HepG2 (cell line): ENCODE data around the gene RNF10. TPM values are rescaled to one million over a fixed set of nuclear protein-coding genes. Genes with fewer than 3 reads are reported as not detected.

Experiments used
- HNRNPLL ChIP-seq: fragments of 200-400 bp; formaldehyde crosslinking; IDR thresholded peaks from 2 replicates; pipeline ENCODE4 v1.6.1; 2017; ENCODE audit warnings: mild to moderate bottlenecking, low read depth, low read length; ENCODE audit not compliant: poor library complexity, severe bottlenecking
- KDM6A ChIP-seq: IDR thresholded peaks from 2 replicates; pipeline ENCODE4 v1.6.1; 2016; ENCODE audit warnings: low read depth
- NR2C2 ChIP-seq: sonication (generic); formaldehyde crosslinking; IDR thresholded peaks from 2 replicates; pipeline ENCODE4 v1.4.0; 2020; ENCODE audit warnings: missing genetic modification reagents, mild to moderate bottlenecking, moderate library complexity, borderline replicate concordance
- NR2F1 ChIP-seq, 2 experiments: fragments of 450-650 bp in 1 of 2; formaldehyde crosslinking in 1 of 2; IDR thresholded peaks; 2 replicates each; pipeline versions ENCODE4 v1.5.0 to v1.6.1; 2016 to 2020; ENCODE audit warnings: mild to moderate bottlenecking in 1 of 2, missing compliant biosample characterization in 1 of 2, missing genetic modification reagents in 1 of 2, moderate library complexity in 1 of 2
- RFX1 ChIP-seq: fragments of 450-650 bp; IDR thresholded peaks from 2 replicates; pipeline ENCODE4 v1.6.1; 2017
- TAF1 ChIP-seq: sonication (generic); formaldehyde crosslinking; IDR thresholded peaks from 2 replicates; pipeline ENCODE4 v1.4.0; 2020; ENCODE audit warnings: missing genetic modification reagents
- TCF7 ChIP-seq: sonication (generic); IDR thresholded peaks from 2 replicates; pipeline ENCODE4 v1.6.1; 2016; ENCODE audit warnings: antibody characterized with exemption, low read depth
- TRIM24 ChIP-seq: sonication (generic); formaldehyde crosslinking; IDR thresholded peaks from 2 replicates; pipeline ENCODE4 v1.8.0; 2022; ENCODE audit warnings: mild to moderate bottlenecking, missing genetic modification reagents
- ZMYM4 ChIP-seq: sonication (generic); formaldehyde crosslinking; IDR thresholded peaks from 2 replicates; pipeline ENCODE4 v1.8.1; 2023; ENCODE audit warnings: mild to moderate bottlenecking, missing genetic modification reagents
- ZNF205 ChIP-seq: IDR thresholded peaks from 2 replicates; pipeline ENCODE4 v1.6.1; 2018; ENCODE audit warnings: missing biosample characterization, missing genetic modification reagents
- ZNF383 ChIP-seq: sonication (generic); formaldehyde crosslinking; IDR thresholded peaks from 2 replicates; pipeline ENCODE4 v1.4.0; 2020; ENCODE audit warnings: missing genetic modification reagents, mild to moderate bottlenecking, borderline replicate concordance
- ZNF75D ChIP-seq: sonication (generic); formaldehyde crosslinking; IDR thresholded peaks from 2 replicates; pipeline ENCODE4 v1.8.1; 2023; ENCODE audit warnings: missing genetic modification reagents, mild to moderate bottlenecking, borderline replicate concordance
- polyA plus RNA-seq, 8 experiments: library from polyadenylated mRNA; depleted of rRNA in 3 of 8; stranded (reverse) in 7 of 8; unstranded in 1 of 8; fragments of >200 nt; fragmentation: Illumina TruSeq in 4 of 8; extraction: Trizol in 4 of 8; gene quantifications; 2 replicates each; pipeline versions ENCODE4 v1.2.1 to v1.2.3, GENCODE V29; 2011 to 2016; ENCODE audit warnings: low read depth in 4 of 8, missing spikeins in 1 of 8, mixed read lengths in 1 of 8; ENCODE audit not compliant: insufficient read depth in 1 of 8
- total RNA-seq, 5 experiments: library from RNA; depleted of rRNA; stranded (reverse); fragments of >200 nt; fragmentation: Illumina TruSeq; extraction: Trizol; gene quantifications; 2 replicates each; pipeline ENCODE4 v1.2.3, GENCODE V29; 2016; ENCODE audit warnings: low read depth in 1 of 5
- TF ChIP-seq, protein P1 (sequence below): sonication (generic); formaldehyde crosslinking; IDR thresholded peaks from 2 replicates; pipeline ENCODE4 v1.5.0; 2020; ENCODE audit warnings: missing genetic modification reagents, mild to moderate bottlenecking, borderline replicate concordance
- TF ChIP-seq, protein P2 (sequence below): sonication (generic); formaldehyde crosslinking; IDR thresholded peaks from 2 replicates; pipeline ENCODE4 v1.4.0; 2020; ENCODE audit warnings: missing genetic modification reagents
- TF ChIP-seq, protein P3 (sequence below): sonication (generic); formaldehyde crosslinking; IDR thresholded peaks from 2 replicates; pipeline ENCODE4 v1.4.0; 2020; ENCODE audit warnings: missing genetic modification reagents, borderline replicate concordance
- TF ChIP-seq, protein P4 (sequence below): sonication (generic); formaldehyde crosslinking; IDR thresholded peaks from 2 replicates; pipeline ENCODE4 v1.8.0; 2022; ENCODE audit warnings: missing genetic modification reagents, low read depth, mild to moderate bottlenecking, borderline replicate concordance
- TF ChIP-seq, protein P5 (sequence below): sonication (generic); formaldehyde crosslinking; IDR thresholded peaks from 2 replicates; pipeline ENCODE4 v1.4.0; 2020; ENCODE audit warnings: missing genetic modification reagents, borderline replicate concordance
- TF ChIP-seq, protein P6 (sequence below): IDR thresholded peaks from 2 replicates; pipeline ENCODE4 v1.4.0; 2020; ENCODE audit warnings: mild to moderate bottlenecking, missing genetic modification reagents

RNF10 gene
- total and polyA plus RNA-seq, 2 of the 13 experiments (the other 11 are each of a cell fraction or from before 2014, with no cell fraction given): 62.5 to 88.0 TPM

DNA sequence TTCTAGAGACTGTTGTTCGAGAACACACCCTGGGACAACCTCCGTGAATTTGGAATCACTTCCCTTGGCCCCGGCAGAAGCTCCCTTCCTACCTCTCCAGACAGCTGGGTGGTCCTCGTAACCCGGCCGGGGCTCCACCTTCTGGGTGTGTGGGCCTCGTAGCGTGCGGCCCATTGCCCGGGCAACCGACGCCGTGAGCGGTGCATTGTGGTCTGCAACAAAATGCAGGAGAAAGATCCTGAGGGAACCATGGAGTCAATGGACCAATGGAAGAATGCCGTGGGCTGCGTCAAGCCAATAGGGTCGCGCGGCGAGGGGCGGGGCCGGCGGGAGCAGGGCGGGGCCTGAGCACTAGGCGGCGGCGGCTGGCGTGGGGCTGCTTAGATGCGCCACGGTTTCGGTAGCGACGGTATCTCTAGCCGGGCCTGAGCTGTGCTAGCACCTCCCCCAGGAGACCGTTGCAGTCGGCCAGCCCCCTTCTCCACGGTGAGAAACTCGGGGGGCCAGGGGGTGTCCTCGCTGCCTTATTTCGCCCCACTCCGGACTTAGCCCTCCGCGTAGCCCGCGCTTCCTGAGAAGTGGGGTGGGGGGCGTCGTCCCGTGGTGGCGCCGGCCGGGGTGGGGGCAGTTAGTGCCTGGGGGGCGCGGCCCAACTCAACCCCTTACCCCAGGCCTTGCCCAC, 38.3 kb upstream of the RNF10 start, which contains the start of gene DYNLL1 (continued):
- TF ChIP-seq, protein P1, sequence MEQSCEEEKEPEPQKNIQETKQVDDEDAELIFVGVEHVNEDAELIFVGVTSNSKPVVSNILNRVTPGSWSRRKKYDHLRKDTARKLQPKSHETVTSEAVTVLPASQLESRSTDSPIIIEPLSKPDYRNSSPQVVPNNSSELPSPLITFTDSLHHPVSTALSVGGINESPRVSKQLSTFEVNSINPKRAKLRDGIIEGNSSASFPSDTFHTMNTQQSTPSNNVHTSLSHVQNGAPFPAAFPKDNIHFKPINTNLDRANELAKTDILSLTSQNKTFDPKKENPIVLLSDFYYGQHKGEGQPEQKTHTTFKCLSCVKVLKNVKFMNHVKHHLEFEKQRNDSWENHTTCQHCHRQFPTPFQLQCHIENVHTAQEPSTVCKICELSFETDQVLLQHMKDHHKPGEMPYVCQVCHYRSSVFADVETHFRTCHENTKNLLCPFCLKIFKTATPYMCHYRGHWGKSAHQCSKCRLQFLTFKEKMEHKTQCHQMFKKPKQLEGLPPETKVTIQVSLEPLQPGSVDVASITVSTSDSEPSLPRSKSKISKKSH (CRISPR knock-in tag): no peak
- TF ChIP-seq TRIM24 (no peak), NR2F1 (CRISPR knock-in tag; IDR thresholded peaks at IDR 0.05) (no peak), TAF1 (peak; percentile 96), HNRNPLL (peak; percentile 55), ZNF75D (CRISPR knock-in tag) (no peak), ZNF205 (no peak), TCF7 (no peak), KDM6A (CRISPR knock-in tag) (no peak), RFX1 (peak; percentile 96), NR2C2 (no peak; the same call in 1 of the 2 replicates), ZNF383 (CRISPR knock-in tag) (no peak), ZMYM4 (peak; percentile 59; the same call in 1 of the 2 replicates)
- TF ChIP-seq, protein P2, sequence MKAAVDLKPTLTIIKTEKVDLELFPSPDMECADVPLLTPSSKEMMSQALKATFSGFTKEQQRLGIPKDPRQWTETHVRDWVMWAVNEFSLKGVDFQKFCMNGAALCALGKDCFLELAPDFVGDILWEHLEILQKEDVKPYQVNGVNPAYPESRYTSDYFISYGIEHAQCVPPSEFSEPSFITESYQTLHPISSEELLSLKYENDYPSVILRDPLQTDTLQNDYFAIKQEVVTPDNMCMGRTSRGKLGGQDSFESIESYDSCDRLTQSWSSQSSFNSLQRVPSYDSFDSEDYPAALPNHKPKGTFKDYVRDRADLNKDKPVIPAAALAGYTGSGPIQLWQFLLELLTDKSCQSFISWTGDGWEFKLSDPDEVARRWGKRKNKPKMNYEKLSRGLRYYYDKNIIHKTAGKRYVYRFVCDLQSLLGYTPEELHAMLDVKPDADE (CRISPR knock-in tag): no peak; the same call in 1 of the 2 replicates
- TF ChIP-seq, protein P3, sequence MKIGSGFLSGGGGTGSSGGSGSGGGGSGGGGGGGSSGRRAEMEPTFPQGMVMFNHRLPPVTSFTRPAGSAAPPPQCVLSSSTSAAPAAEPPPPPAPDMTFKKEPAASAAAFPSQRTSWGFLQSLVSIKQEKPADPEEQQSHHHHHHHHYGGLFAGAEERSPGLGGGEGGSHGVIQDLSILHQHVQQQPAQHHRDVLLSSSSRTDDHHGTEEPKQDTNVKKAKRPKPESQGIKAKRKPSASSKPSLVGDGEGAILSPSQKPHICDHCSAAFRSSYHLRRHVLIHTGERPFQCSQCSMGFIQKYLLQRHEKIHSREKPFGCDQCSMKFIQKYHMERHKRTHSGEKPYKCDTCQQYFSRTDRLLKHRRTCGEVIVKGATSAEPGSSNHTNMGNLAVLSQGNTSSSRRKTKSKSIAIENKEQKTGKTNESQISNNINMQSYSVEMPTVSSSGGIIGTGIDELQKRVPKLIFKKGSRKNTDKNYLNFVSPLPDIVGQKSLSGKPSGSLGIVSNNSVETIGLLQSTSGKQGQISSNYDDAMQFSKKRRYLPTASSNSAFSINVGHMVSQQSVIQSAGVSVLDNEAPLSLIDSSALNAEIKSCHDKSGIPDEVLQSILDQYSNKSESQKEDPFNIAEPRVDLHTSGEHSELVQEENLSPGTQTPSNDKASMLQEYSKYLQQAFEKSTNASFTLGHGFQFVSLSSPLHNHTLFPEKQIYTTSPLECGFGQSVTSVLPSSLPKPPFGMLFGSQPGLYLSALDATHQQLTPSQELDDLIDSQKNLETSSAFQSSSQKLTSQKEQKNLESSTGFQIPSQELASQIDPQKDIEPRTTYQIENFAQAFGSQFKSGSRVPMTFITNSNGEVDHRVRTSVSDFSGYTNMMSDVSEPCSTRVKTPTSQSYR (CRISPR knock-in tag): no peak
- TF ChIP-seq, protein P4, sequence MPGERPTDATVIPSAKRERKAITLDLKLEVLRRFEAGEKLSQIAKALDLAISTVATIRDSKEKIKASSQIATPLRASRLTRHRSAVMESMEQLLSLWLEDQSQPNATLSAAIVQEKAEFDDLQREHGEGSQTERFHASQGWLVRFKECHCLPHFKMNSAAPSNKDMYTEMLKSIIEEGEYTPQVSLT: no peak
- TF ChIP-seq, protein P5, sequence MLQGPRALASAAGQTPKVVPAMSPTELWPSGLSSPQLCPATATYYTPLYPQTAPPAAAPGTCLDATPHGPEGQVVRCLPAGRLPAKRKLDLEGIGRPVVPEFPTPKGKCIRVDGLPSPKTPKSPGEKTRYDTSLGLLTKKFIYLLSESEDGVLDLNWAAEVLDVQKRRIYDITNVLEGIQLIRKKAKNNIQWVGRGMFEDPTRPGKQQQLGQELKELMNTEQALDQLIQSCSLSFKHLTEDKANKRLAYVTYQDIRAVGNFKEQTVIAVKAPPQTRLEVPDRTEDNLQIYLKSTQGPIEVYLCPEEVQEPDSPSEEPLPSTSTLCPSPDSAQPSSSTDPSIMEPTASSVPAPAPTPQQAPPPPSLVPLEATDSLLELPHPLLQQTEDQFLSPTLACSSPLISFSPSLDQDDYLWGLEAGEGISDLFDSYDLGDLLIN (CRISPR knock-in tag): no peak
- TF ChIP-seq, protein P6, sequence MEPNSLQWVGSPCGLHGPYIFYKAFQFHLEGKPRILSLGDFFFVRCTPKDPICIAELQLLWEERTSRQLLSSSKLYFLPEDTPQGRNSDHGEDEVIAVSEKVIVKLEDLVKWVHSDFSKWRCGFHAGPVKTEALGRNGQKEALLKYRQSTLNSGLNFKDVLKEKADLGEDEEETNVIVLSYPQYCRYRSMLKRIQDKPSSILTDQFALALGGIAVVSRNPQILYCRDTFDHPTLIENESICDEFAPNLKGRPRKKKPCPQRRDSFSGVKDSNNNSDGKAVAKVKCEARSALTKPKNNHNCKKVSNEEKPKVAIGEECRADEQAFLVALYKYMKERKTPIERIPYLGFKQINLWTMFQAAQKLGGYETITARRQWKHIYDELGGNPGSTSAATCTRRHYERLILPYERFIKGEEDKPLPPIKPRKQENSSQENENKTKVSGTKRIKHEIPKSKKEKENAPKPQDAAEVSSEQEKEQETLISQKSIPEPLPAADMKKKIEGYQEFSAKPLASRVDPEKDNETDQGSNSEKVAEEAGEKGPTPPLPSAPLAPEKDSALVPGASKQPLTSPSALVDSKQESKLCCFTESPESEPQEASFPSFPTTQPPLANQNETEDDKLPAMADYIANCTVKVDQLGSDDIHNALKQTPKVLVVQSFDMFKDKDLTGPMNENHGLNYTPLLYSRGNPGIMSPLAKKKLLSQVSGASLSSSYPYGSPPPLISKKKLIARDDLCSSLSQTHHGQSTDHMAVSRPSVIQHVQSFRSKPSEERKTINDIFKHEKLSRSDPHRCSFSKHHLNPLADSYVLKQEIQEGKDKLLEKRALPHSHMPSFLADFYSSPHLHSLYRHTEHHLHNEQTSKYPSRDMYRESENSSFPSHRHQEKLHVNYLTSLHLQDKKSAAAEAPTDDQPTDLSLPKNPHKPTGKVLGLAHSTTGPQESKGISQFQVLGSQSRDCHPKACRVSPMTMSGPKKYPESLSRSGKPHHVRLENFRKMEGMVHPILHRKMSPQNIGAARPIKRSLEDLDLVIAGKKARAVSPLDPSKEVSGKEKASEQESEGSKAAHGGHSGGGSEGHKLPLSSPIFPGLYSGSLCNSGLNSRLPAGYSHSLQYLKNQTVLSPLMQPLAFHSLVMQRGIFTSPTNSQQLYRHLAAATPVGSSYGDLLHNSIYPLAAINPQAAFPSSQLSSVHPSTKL: no peak
